HepG2 (cell line): ENCODE results near the gene KIF6. TPM values are rescaled to one million over a fixed set of nuclear protein-coding genes. Genes with fewer than 3 reads are reported as not detected.

Source experiments
- ATF2 ChIP-seq: sonication (generic); formaldehyde crosslinking; IDR thresholded peaks from 2 replicates; pipeline ENCODE4 v1.4.0; 2020; ENCODE audit warnings: missing genetic modification reagents
- KDM5B ChIP-seq: sonication (generic); formaldehyde crosslinking; IDR thresholded peaks from 2 replicates; pipeline ENCODE4 v1.4.0; 2020; ENCODE audit warnings: missing genetic modification reagents, mild to moderate bottlenecking, borderline replicate concordance
- MEF2D ChIP-seq: sonication (generic); formaldehyde crosslinking; IDR thresholded peaks from 2 replicates; pipeline ENCODE4 v1.5.1; 2020; ENCODE audit warnings: mild to moderate bottlenecking, missing genetic modification reagents
- MXD1 ChIP-seq: sonication (generic); formaldehyde crosslinking; IDR thresholded peaks from 2 replicates; pipeline ENCODE4 v1.4.0; 2020; ENCODE audit warnings: mild to moderate bottlenecking, missing genetic modification reagents
- RAD21 ChIP-seq: fragments of 450-650 bp; formaldehyde crosslinking; IDR thresholded peaks from 2 replicates; pipeline ENCODE4 v1.5.0; 2020; ENCODE audit warnings: mild to moderate bottlenecking
- SALL1 ChIP-seq: sonication (generic); formaldehyde crosslinking; IDR thresholded peaks from 2 replicates; pipeline ENCODE4 v1.8.0; 2022; ENCODE audit warnings: mild to moderate bottlenecking, missing genetic modification reagents
- UBTF ChIP-seq: sonication (generic); formaldehyde crosslinking; IDR thresholded peaks from 2 replicates; pipeline ENCODE4 v1.4.0; 2020; ENCODE audit warnings: mild to moderate bottlenecking, missing genetic modification reagents
- XRCC5 ChIP-seq: fragments of 200-400 bp; formaldehyde crosslinking; optimal IDR thresholded peaks from 2 replicates; pipeline ENCODE3; 2017; ENCODE audit warnings: mild to moderate bottlenecking, low read length
- YEATS2 ChIP-seq: sonication (generic); formaldehyde crosslinking; IDR thresholded peaks from 2 replicates; pipeline ENCODE4 v1.4.0; 2020; ENCODE audit warnings: missing genetic modification reagents, borderline replicate concordance
- ZBTB20 ChIP-seq: sonication (generic); formaldehyde crosslinking; IDR thresholded peaks from 2 replicates; pipeline ENCODE4 v1.8.1; 2023; ENCODE audit warnings: missing genetic modification reagents, low read depth, mild to moderate bottlenecking, borderline replicate concordance
- ZMYM3 ChIP-seq: sonication (generic); formaldehyde crosslinking; IDR thresholded peaks from 2 replicates; pipeline ENCODE4 v1.5.1; 2020; ENCODE audit warnings: mild to moderate bottlenecking, missing genetic modification reagents
- ZNF501 ChIP-seq: sonication (generic); formaldehyde crosslinking; IDR thresholded peaks from 2 replicates; pipeline ENCODE4 v1.5.1; 2020; ENCODE audit warnings: mild to moderate bottlenecking, moderate library complexity, missing genetic modification reagents
- ZNF687 ChIP-seq: sonication (generic); formaldehyde crosslinking; IDR thresholded peaks from 2 replicates; pipeline ENCODE4 v1.5.1; 2020; ENCODE audit warnings: mild to moderate bottlenecking, missing genetic modification reagents, moderate library complexity
- polyA plus RNA-seq, 8 experiments: library from polyadenylated mRNA; depleted of rRNA in 3 of 8; stranded (reverse) in 7 of 8; unstranded in 1 of 8; fragments of >200 nt; fragmentation: Illumina TruSeq in 4 of 8; extraction: Trizol in 4 of 8; gene quantifications; 2 replicates each; pipeline versions ENCODE4 v1.2.1 to v1.2.3, GENCODE V29; 2011 to 2016; ENCODE audit warnings: low read depth in 4 of 8, missing spikeins in 1 of 8, mixed read lengths in 1 of 8; ENCODE audit not compliant: insufficient read depth in 1 of 8
- total RNA-seq, 5 experiments: library from RNA; depleted of rRNA; stranded (reverse); fragments of >200 nt; fragmentation: Illumina TruSeq; extraction: Trizol; gene quantifications; 2 replicates each; pipeline ENCODE4 v1.2.3, GENCODE V29; 2016; ENCODE audit warnings: low read depth in 1 of 5
- TF ChIP-seq, protein P1 (sequence below), 2 experiments: sonication (generic) in 1 of 2; formaldehyde crosslinking in 1 of 2; IDR thresholded peaks; 2 replicates each; pipeline versions ENCODE4 v1.4.0 to v1.6.1; 2018 to 2020; ENCODE audit warnings: missing genetic modification reagents in 2 of 2, borderline replicate concordance in 1 of 2, low read depth in 1 of 2, mild to moderate bottlenecking in 1 of 2, missing biosample characterization in 1 of 2

KIF6 gene
- total and polyA plus RNA-seq, 2 of the 13 experiments (the other 11 are each of a cell fraction or from before 2014, with no cell fraction given), result 0.04 to 0.27 TPM

GRCh38 chr6:39302669-39303424 lies 422.4 kb downstream of the KIF6 start (continued):
- TF ChIP-seq ZBTB20 (peak; percentile 45; the same call in 1 of the 2 replicates), ZNF501 (CRISPR knock-in tag) (peak; percentile 58; the same call in 1 of the 2 replicates), ZNF687 (CRISPR knock-in tag) (peak; percentile 53), ATF2 (CRISPR knock-in tag) (peak; percentile 51; the same call in 1 of the 2 replicates), RAD21 (peak; percentile 95), MEF2D (CRISPR knock-in tag) (0 out of 2 replicates have a peak, but pooled peaks have one; percentile 29), XRCC5 (peak; percentile 81), YEATS2 (peak; percentile 47; the same call in 1 of the 2 replicates), ZMYM3 (peak; percentile 37; the same call in 1 of the 2 replicates), MXD1 (peak; percentile 14; the same call in 1 of the 2 replicates), UBTF (CRISPR knock-in tag) (peak; percentile 62; the same call in 1 of the 2 replicates), SALL1 (peak; percentile 56; the same call in 1 of the 2 replicates), KDM5B (CRISPR knock-in tag) (peak; percentile 48; the same call in 1 of the 2 replicates)
- TF ChIP-seq, protein P1, sequence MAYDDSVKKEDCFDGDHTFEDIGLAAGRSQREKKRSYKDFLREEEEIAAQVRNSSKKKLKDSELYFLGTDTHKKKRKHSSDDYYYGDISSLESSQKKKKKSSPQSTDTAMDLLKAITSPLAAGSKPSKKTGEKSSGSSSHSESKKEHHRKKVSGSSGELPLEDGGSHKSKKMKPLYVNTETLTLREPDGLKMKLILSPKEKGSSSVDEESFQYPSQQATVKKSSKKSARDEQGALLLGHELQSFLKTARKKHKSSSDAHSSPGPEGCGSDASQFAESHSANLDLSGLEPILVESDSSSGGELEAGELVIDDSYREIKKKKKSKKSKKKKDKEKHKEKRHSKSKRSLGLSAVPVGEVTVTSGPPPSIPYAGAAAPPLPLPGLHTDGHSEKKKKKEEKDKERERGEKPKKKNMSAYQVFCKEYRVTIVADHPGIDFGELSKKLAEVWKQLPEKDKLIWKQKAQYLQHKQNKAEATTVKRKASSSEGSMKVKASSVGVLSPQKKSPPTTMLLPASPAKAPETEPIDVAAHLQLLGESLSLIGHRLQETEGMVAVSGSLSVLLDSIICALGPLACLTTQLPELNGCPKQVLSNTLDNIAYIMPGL (CRISPR knock-in tag; IDR thresholded peaks at IDR 0.05; ENCODE audit: borderline replicate concordance in 1 of 2, low read depth in 1 of 2), result peak; percentile 43 to 44; a peak in 1 of 4 replicates
